ENCODE results near the gene OR10A7.

DNA sequence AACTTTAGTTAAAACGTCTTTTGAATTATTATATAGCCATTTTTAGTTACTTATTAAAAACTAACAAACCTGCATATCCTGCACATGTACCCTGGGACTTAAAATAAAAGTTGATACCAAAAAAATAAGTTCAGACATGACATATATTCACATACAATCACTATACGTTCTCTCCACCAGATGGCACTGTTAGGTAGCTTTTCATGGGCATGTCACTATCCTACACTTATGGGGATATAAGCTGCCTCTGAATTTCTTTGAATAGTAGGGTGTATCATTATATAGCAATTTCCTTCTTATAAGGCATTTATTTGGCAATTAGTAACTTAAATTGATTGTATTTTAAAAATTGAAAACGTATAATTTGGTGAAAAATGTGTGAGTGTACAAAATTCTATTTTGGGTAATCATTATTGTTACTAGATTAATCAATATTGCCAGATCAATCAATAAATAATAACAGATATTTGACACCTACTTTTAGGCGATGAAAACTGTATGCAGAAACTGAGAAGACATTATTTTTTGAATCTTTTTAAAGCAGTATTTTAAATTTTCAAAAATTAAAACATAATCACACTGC is 31.8 kb upstream of the OR10A7 start:
- TF ChIP-seq, protein P1, sequence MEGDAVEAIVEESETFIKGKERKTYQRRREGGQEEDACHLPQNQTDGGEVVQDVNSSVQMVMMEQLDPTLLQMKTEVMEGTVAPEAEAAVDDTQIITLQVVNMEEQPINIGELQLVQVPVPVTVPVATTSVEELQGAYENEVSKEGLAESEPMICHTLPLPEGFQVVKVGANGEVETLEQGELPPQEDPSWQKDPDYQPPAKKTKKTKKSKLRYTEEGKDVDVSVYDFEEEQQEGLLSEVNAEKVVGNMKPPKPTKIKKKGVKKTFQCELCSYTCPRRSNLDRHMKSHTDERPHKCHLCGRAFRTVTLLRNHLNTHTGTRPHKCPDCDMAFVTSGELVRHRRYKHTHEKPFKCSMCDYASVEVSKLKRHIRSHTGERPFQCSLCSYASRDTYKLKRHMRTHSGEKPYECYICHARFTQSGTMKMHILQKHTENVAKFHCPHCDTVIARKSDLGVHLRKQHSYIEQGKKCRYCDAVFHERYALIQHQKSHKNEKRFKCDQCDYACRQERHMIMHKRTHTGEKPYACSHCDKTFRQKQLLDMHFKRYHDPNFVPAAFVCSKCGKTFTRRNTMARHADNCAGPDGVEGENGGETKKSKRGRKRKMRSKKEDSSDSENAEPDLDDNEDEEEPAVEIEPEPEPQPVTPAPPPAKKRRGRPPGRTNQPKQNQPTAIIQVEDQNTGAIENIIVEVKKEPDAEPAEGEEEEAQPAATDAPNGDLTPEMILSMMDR (IDR thresholded peaks at IDR 0.05): peak; percentile 67 to 78 (median 72)
- no peak for TF ChIP-seq POLR2A (IDR thresholded peaks at IDR 0.05)
- TF ChIP-seq POLR2AphosphoS5 (IDR thresholded peaks at IDR 0.05): no peak
- TF ChIP-seq EP300 (IDR thresholded peaks at IDR 0.05; ENCODE audit: low read depth): no peak

Measured in transverse colon (tissue), 4 donors.